Lower leg skin (tissue), 4 donors: ENCODE measurements around the gene CUL5. TPM values are rescaled to one million over a fixed set of nuclear protein-coding genes. Genes with fewer than 3 reads are reported as not detected.

Experiments
- DNase-seq, 2 donors: peaks; one replicate each; pipeline ENCODE4 v3.0.0-alpha.2; 2019; ENCODE audit warnings: low spot score in 2 of 2
- H3K4me3 ChIP-seq: fragments of 200-600 bp; sonication (generic); 2 replicates; pipeline ENCODE4 v1.5.1; 2017; ENCODE audit warnings: mild to moderate bottlenecking, low read depth; ENCODE audit not compliant: poor library complexity, severe bottlenecking
- POLR2A ChIP-seq, 2 donors: fragments of 450-650 bp; IDR thresholded peaks; one replicate each; pipeline ENCODE4 v1.6.1; 2016 to 2017; ENCODE audit warnings: antibody characterized with exemption in 2 of 2, mild to moderate bottlenecking in 1 of 2, moderate library complexity in 1 of 2
- WGBS, 2 donors: methylation state at CpG; one replicate each; pipeline ENCODE4 v1.1.5; 2018; 5-methylcytosine and 5-hydroxymethylcytosine counted together
- intact Hi-C: fragments of 100-400 bp; cut with DNase I; formaldehyde crosslinking; loops from one replicate; pipeline ENCODE4 v1.15.0; 2023; ENCODE audit warnings: low total_unique reads
- total RNA-seq, 4 donors: library from RNA; depleted of rRNA; stranded (reverse); fragments of >200 nt; gene quantifications; one replicate each; pipeline ENCODE4 v1.1.0, GENCODE V29; 2016
- TF ChIP-seq, protein P1 (sequence below), 3 donors: fragments of 450-650 bp; IDR thresholded peaks; one replicate each; pipeline ENCODE4 v1.5.1; 2016; ENCODE audit warnings: antibody characterized with exemption in 3 of 3, mild to moderate bottlenecking in 3 of 3, moderate library complexity in 2 of 3

The CUL5 gene
- total RNA-seq, 4 donors from 2014 or later = 24.2 to 30.1 (median 29.4) TPM

DNA sequence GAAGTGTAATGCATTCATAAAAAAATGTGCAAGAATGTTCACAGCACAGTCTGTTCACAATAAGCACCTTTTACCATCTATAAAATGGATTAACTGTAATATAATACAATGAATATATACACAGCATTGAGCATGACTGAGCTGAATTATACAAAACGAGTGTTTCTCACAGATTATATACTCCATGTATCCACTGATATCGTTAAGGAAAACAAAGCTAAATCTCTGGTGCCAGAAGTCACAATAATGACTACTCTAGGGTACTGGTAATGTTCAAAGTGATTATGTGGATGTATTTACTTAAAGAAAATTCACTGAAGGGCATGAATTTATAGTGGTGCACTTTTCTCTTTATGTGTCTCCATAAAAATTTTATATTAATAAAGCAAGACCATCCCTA lies 145.9 kb downstream of the CUL5 start:
- no peak for DNase-seq
- 84 to 90% methylated on average over 2 of the region's 2 CpGs for WGBS, 2 donors
- TF ChIP-seq, protein P1, sequence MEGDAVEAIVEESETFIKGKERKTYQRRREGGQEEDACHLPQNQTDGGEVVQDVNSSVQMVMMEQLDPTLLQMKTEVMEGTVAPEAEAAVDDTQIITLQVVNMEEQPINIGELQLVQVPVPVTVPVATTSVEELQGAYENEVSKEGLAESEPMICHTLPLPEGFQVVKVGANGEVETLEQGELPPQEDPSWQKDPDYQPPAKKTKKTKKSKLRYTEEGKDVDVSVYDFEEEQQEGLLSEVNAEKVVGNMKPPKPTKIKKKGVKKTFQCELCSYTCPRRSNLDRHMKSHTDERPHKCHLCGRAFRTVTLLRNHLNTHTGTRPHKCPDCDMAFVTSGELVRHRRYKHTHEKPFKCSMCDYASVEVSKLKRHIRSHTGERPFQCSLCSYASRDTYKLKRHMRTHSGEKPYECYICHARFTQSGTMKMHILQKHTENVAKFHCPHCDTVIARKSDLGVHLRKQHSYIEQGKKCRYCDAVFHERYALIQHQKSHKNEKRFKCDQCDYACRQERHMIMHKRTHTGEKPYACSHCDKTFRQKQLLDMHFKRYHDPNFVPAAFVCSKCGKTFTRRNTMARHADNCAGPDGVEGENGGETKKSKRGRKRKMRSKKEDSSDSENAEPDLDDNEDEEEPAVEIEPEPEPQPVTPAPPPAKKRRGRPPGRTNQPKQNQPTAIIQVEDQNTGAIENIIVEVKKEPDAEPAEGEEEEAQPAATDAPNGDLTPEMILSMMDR (IDR thresholded peaks at IDR 0.05) = no peak
- TF ChIP-seq POLR2A (IDR thresholded peaks at IDR 0.05) = no peak
- no peak overlapping the region for H3K4me3 ChIP-seq
- intact Hi-C loops = no loop called here

Other genes with a start within 250 kb of the CUL5 start
- gene SLC35F2, start 150.1 kb upstream of the CUL5 start, total RNA-seq = 10 to 100 TPM; 32.7 to 51.7 (median 42.0) TPM
- gene RAB39A, start 80.5 kb upstream of the CUL5 start, total RNA-seq = under 1 TPM in 1 of 4 donors, not detected in 3; 0.19 TPM
- gene ACAT1, start 112.7 kb downstream of the CUL5 start, total RNA-seq = 100 to 1,000 TPM in 2 of 4 donors, 10 to 100 TPM in 2; 79.5 to 190 (median 117) TPM
- gene NPAT, start 213.7 kb downstream of the CUL5 start, total RNA-seq = 10 to 100 TPM; 11.9 to 27.6 (median 14.6) TPM
- 10 to 100 TPM; 18.4 to 44.9 (median 33.3) TPM for gene ATM, start 214.2 kb downstream of the CUL5 start, total RNA-seq